Fibroblast of skin of right quadriceps (primary cell): Measurements from ENCODE around the gene SRPRA.
"Not testable (repeated sequence)": the region's sequence is repeated elsewhere in the genome, so short reads cannot be mapped to it uniquely, and the experiment has no call there.

Experiments used
- DNase-seq: peaks from one replicate; pipeline ENCODE4 v3.0.0-alpha.2; 2013

The SRPRA gene

GRCh38 chr11:126282736-126283591 lies 14.3 kb upstream of the SRPRA start, which contains the start of gene TIRAP:
Gene TIRAP, plus strand, starts transcription at chr11:126283093. Its CDS starts 7,802 bp downstream, at chr11:126290895.
- peak; percentile 46 for DNase-seq

GRCh38 chr11:126282361-126282735 lies 13.7 kb upstream of the SRPRA start:
- DNase-seq, result peak; percentile 21

- no peak for DNase-seq
Measured at GRCh38 chr11:126281666-126282175, 13.0 kb upstream of the SRPRA start.

- no peak for DNase-seq
Measured at GRCh38 chr11:126281245-126281644, 12.6 kb upstream of the SRPRA start.

GRCh38 chr11:126280595-126280994 lies 11.9 kb upstream of the SRPRA start:
- no peak for DNase-seq

- no peak for DNase-seq
Measured at GRCh38 chr11:126279191-126279590, 10.5 kb upstream of the SRPRA start.

- DNase-seq, result no peak
Measured at GRCh38 chr11:126277780-126278179, 9.1 kb upstream of the SRPRA start.

GRCh38 chr11:126277322-126277721 lies 8.6 kb upstream of the SRPRA start:
- no peak for DNase-seq

- DNase-seq, result no peak
Measured at GRCh38 chr11:126268361-126268707, 361 bp downstream of the SRPRA start.

GRCh38 chr11:126267650-126268049 lies 1.0 kb downstream of the SRPRA start:
- no peak for DNase-seq

GRCh38 chr11:126265811-126266210 lies 2.9 kb downstream of the SRPRA start:
- DNase-seq, result no peak

- no peak for DNase-seq
Measured at GRCh38 chr11:126263489-126263888, 5.2 kb downstream of the SRPRA start.

- DNase-seq, result no peak
Measured at GRCh38 chr11:126262216-126262615, 6.5 kb downstream of the SRPRA start.

GRCh38 chr11:126257764-126258163 lies 10.9 kb downstream of the SRPRA start:
- DNase-seq, result peak; percentile 60

- DNase-seq, result no peak
Measured at GRCh38 chr11:126257144-126257543, 11.6 kb downstream of the SRPRA start.

- DNase-seq, result no peak
Measured at GRCh38 chr11:126256216-126256615, 12.5 kb downstream of the SRPRA start.

- DNase-seq, result not testable (repeated sequence)
Measured at GRCh38 chr11:126255507-126255906, 13.2 kb downstream of the SRPRA start.

- no peak for DNase-seq
Measured at GRCh38 chr11:126254819-126255218, 13.9 kb downstream of the SRPRA start.

GRCh38 chr11:126253265-126253664 lies 15.4 kb downstream of the SRPRA start:
- no peak for DNase-seq

- DNase-seq, result no peak
Measured at GRCh38 chr11:126246636-126247035, 22.1 kb downstream of the SRPRA start.

- peak; percentile 19 for DNase-seq
Measured at GRCh38 chr11:126233391-126233790, 35.3 kb downstream of the SRPRA start.

GRCh38 chr11:126232683-126233082 lies 36.0 kb downstream of the SRPRA start:
- no peak for DNase-seq

GRCh38 chr11:126231725-126232459 lies 36.8 kb downstream of the SRPRA start:
- DNase-seq, result peak; percentile 15
